ENCODE measurements around the gene RPS6KB2. TPM values are rescaled to one million over a fixed set of nuclear protein-coding genes. Genes with fewer than 3 reads are reported as not detected.
A peak's percentile ranks its signal among the peaks of the same experiment; 100 is the strongest.

Gene RPS6KB2
- total and polyA plus RNA-seq, 2 of the 4 experiments (the other 2 are of a cell fraction): 50.7 to 58.4 TPM

DNA sequence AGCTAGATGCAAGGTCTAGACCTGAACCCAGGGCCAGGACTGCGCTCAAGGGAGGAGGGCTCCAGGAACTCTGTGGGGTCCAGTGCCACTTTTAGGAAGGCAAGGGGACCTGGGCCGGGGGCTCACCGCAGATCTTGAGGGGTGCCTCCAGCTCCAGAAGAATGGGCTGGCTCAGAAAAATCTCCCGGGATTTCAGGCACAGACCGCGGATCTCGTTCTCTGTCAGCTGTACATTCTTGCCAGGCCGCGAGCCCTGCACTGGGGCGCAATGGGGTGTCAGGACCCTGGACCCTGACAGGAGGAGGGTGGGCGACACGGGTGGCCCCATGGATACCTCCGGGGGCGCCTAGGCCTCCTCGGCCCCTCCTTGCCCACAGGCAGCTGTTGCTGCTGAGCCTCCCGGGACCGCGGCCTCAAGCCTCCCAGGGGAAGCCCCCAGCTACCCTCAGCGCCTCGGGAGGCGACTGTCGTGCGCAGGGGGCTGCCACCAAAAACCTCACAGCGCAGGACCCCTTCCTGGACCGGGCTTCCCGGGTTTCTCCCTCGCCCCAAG is 27.3 kb upstream of the RPS6KB2 start:
- Histone ChIP-seq H3K23ac (ENCODE audit: low read depth, low read length) (peak overlapping the region; percentile 86; the same call in 1 of the 2 replicates), H2BK5ac (ENCODE audit: low read depth, low read length, poor library complexity, severe bottlenecking) (peak overlapping the region; percentile 78), H3K4me1 (ENCODE audit: control insufficient read depth, insufficient read depth, low read length) (peaks cover 13% of the 10 kb centered on the region), H4K8ac (ENCODE audit: low read depth in 2 of 2, low read length in 2 of 2) (peak overlapping the region; percentile 81 to 86; a peak in 2 of 4 replicates), H3K9me1 (ENCODE audit: insufficient read depth, low read length) (no peaks in the 10 kb centered on the region), H4K20me1 (ENCODE audit: insufficient read depth, low read length) (peaks cover 30% of the 10 kb centered on the region), H3K9me3 (ENCODE audit: control insufficient read depth, insufficient read depth, low read length) (no peaks in the 10 kb centered on the region), H3K4me2 (ENCODE audit: low read depth, low read length) (peak overlapping the region; percentile 98), H2BK15ac (ENCODE audit: low read depth, low read length) (no peak overlapping the region), H3K27me3 (ENCODE audit: control insufficient read depth, insufficient read depth, low read length) (no peaks in the 10 kb centered on the region), H3K18ac (ENCODE audit: low read depth, low read length) (peak overlapping the region; percentile 7; the same call in 1 of the 2 replicates), H4K5ac (ENCODE audit: low read depth, low read length) (peak overlapping the region; percentile 26; the same call in 1 of the 2 replicates), H3K56ac (ENCODE audit: extremely low read depth, insufficient read depth, low read length) (peak overlapping the region; percentile 42), H3K4me3 (ENCODE audit: insufficient read depth, low read depth, low read length) (peak overlapping the region; percentile 72), H2AK5ac (ENCODE audit: low read depth, low read length) (peak overlapping the region; percentile 66), H3K9ac (ENCODE audit: low read depth, low read length) (peak overlapping the region; percentile 84), H3K4ac (ENCODE audit: low read depth, low read length) (peak overlapping the region; percentile 76), H3K79me1 (ENCODE audit: low read depth in 1 of 2, low read length in 2 of 2) (peaks cover 17 to 35% of the 10 kb centered on the region in 2 experiments; a peak in 3 of 4 replicates), H2BK120ac (ENCODE audit: low read depth, low read length) (no peak overlapping the region), H2AK9ac (replicated peaks; ENCODE audit: low read depth, low read length, poor library complexity) (peak overlapping the region; percentile 99), H3K36me3 (ENCODE audit: control insufficient read depth, insufficient read depth, low read length) (peaks cover 40% of the 10 kb centered on the region), H3K27ac (ENCODE audit: insufficient read depth, low read length) (peak overlapping the region; percentile 87), H4K91ac (ENCODE audit: insufficient read depth, low read depth, low read length) (peak overlapping the region; percentile 72), H2AFZ (replicated peaks; ENCODE audit: low read length, poor library complexity) (peak overlapping the region; percentile 93), H2BK20ac (ENCODE audit: low read depth, low read length) (no peak overlapping the region), H3K14ac (replicated peaks; ENCODE audit: low read depth, low read length) (peak overlapping the region; percentile 89)
- dilution Hi-C loops (cut with HindIII; ENCODE audit: low sequenced_read_pairs, unreplicated experiment) (no loop called here), intact Hi-C loops (cut with micrococcal nuclease) (loop anchor here (2.0 kb wide), 1 partner anchor 108 kb away; the partner anchor contains the start of gene CDK2AP2), in situ Hi-C loops (cut with MboI; ENCODE audit: low sequenced_read_pairs) (no loop called here)
- POLR2A ChIA-PET (ENCODE audit: unreplicated experiment): interaction anchor here (0.5 to 1.2 kb wide), 3 partner anchors 43 to 84 kb away, joined by 3 to 7 read pairs (median 4); partner anchors contain the start of gene TMEM134
- no TSS peak for BruUV-seq (replicated peaks)
- ATAC-seq (ENCODE audit: low read depth): peak; percentile 1
- 8% methylated on average over 17 of the region's 27 CpGs; no CpG with 5 or more reads in 1 of the 2 experiments for whole genome bisulfite sequencing, 2 experiments (ENCODE audit: extremely low coverage in 2 of 2, insufficient read length in 1 of 2)
- CTCF ChIA-PET: interaction anchor here (0.7 to 1.5 kb wide), 3 partner anchors 14 to 72 kb away, joined by 3 to 7 read pairs (median 5); no protein-coding TSS in a partner anchor
- no peak for DNase-seq
- TF ChIP-seq, protein P1, sequence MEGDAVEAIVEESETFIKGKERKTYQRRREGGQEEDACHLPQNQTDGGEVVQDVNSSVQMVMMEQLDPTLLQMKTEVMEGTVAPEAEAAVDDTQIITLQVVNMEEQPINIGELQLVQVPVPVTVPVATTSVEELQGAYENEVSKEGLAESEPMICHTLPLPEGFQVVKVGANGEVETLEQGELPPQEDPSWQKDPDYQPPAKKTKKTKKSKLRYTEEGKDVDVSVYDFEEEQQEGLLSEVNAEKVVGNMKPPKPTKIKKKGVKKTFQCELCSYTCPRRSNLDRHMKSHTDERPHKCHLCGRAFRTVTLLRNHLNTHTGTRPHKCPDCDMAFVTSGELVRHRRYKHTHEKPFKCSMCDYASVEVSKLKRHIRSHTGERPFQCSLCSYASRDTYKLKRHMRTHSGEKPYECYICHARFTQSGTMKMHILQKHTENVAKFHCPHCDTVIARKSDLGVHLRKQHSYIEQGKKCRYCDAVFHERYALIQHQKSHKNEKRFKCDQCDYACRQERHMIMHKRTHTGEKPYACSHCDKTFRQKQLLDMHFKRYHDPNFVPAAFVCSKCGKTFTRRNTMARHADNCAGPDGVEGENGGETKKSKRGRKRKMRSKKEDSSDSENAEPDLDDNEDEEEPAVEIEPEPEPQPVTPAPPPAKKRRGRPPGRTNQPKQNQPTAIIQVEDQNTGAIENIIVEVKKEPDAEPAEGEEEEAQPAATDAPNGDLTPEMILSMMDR (conservative IDR thresholded peaks at IDR 0.05; ENCODE audit: low read depth, low read length): no peak
- TF ChIP-seq NFE2L2 (IDR thresholded peaks at IDR 0.05; ENCODE audit: low read depth, low read length) (no peak), MXI1 (IDR thresholded peaks at IDR 0.05; ENCODE audit: borderline replicate concordance, low read depth, low read length) (no peak), CHD1 (IDR thresholded peaks at IDR 0.05; ENCODE audit: low read depth, low read length) (no peak), RFX5 (IDR thresholded peaks at IDR 0.05; ENCODE audit: low read depth, low read length) (no peak), POLR2A (IDR thresholded peaks at IDR 0.05; ENCODE audit: low read depth, low read length) (no peak), BHLHE40 (IDR thresholded peaks at IDR 0.05; ENCODE audit: low read depth, low read length) (no peak), MAZ (IDR thresholded peaks at IDR 0.05; ENCODE audit: borderline replicate concordance, low read depth, low read length) (no peak), FOS (IDR thresholded peaks at IDR 0.05; ENCODE audit: low read depth, low read length) (no peak), RAD21 (IDR thresholded peaks at IDR 0.05; ENCODE audit: low read length) (no peak), CEBPB (IDR thresholded peaks at IDR 0.05; ENCODE audit: low read depth, low read length) (no peak), ELK1 (IDR thresholded peaks at IDR 0.05; ENCODE audit: borderline replicate concordance, low read depth, low read length) (no peak), MAFK (IDR thresholded peaks at IDR 0.05; ENCODE audit: low read depth, low read length) (no peak), SMC3 (IDR thresholded peaks at IDR 0.05; ENCODE audit: low read depth, low read length) (no peak)
- TF ChIP-seq, protein P2, sequence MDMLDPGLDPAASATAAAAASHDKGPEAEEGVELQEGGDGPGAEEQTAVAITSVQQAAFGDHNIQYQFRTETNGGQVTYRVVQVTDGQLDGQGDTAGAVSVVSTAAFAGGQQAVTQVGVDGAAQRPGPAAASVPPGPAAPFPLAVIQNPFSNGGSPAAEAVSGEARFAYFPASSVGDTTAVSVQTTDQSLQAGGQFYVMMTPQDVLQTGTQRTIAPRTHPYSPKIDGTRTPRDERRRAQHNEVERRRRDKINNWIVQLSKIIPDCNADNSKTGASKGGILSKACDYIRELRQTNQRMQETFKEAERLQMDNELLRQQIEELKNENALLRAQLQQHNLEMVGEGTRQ (IDR thresholded peaks at IDR 0.05; ENCODE audit: low read depth, low read length): no peak
